PC-9 (cell line): ENCODE results near the gene OSBPL3. TPM values are rescaled to one million over a fixed set of nuclear protein-coding genes. Genes with fewer than 3 reads are reported as not detected.

Source experiments
- BruUV-seq: library from RNA; stranded (reverse); fragments of 400-500 nt; replicated peaks from 2 replicates; lab custom pipeline; 2021; lab: Mats Ljungman, UMichigan
- CTCF ChIA-PET: fragments of 300-600 bp; sonication (Branson Sonifier 250); formaldehyde crosslinking; loops from one replicate; lab custom pipeline; 2022; ENCODE audit warnings: antibody characterized with exemption; lab: Charles Lee
- POLR2A ChIA-PET: fragments of 300-600 bp; sonication (Branson Sonifier 250); formaldehyde crosslinking; loops from one replicate; lab custom pipeline; 2022; ENCODE audit warnings: antibody characterized with exemption; ENCODE audit not compliant: unreplicated experiment; lab: Charles Lee
- DNase-seq, 2 experiments: peaks; one replicate each; pipeline versions ENCODE4 v3.0.0 to v3.0.0-alpha.2; 2015 to 2022; ENCODE audit warnings: mixed read lengths in 1 of 2
- H2AFZ ChIP-seq: fragments of 200-600 bp; sonication (generic); 2 replicates; pipeline ENCODE4 v1.8.1; 2017; ENCODE audit warnings: antibody characterized with exemption
- H3F3A ChIP-seq: fragments of 200-600 bp; sonication (generic); 2 replicates; pipeline ENCODE4 v1.8.1; 2017; ENCODE audit warnings: antibody characterized with exemption, mild to moderate bottlenecking, low read depth; ENCODE audit not compliant: insufficient read depth
- H3K27ac ChIP-seq: fragments of 200-600 bp; sonication (generic); 2 replicates; pipeline ENCODE4 v1.6.1; 2016; ENCODE audit warnings: mixed run types
- H3K27me3 ChIP-seq: fragments of 200-600 bp; sonication (generic); 2 replicates; pipeline ENCODE4 v1.6.1; 2016; ENCODE audit warnings: low read depth, mixed run types; ENCODE audit not compliant: insufficient read depth
- H3K36me3 ChIP-seq: fragments of 200-600 bp; sonication (generic); 2 replicates; pipeline ENCODE4 v1.6.1; 2016; ENCODE audit warnings: low read depth, mixed run types
- H3K4me1 ChIP-seq: fragments of 200-600 bp; sonication (generic); replicated peaks from 2 replicates; pipeline ENCODE4 v1.6.1; 2016; ENCODE audit warnings: mixed run types; ENCODE audit not compliant: insufficient read depth
- H3K4me2 ChIP-seq: fragments of 200-600 bp; sonication (generic); 2 replicates; pipeline ENCODE4 v1.6.1; 2017; ENCODE audit warnings: mixed run types
- H3K4me3 ChIP-seq: fragments of 200-600 bp; sonication (generic); 2 replicates; pipeline ENCODE4 v1.6.1; 2016; ENCODE audit warnings: mixed run types
- H3K79me2 ChIP-seq: fragments of 200-600 bp; sonication (generic); 2 replicates; pipeline ENCODE4 v1.6.1; 2017; ENCODE audit warnings: low read depth, mixed run types
- H3K9me2 ChIP-seq: fragments of 200-600 bp; sonication (generic); 2 replicates; pipeline ENCODE4 v1.8.1; 2017; ENCODE audit warnings: mild to moderate bottlenecking; ENCODE audit not compliant: insufficient read depth
- H3K9me3 ChIP-seq: fragments of 200-600 bp; sonication (generic); 2 replicates; pipeline ENCODE4 v1.8.1; 2016; ENCODE audit warnings: low read depth; ENCODE audit not compliant: insufficient read depth
- H4K20me1 ChIP-seq: fragments of 200-600 bp; sonication (generic); 2 replicates; pipeline ENCODE4 v1.8.1; 2017; ENCODE audit not compliant: insufficient read depth
- EZH2 ChIP-seq: fragments of 200-600 bp; sonication (generic); IDR thresholded peaks from 2 replicates; pipeline ENCODE4 v1.8.0; 2017; ENCODE audit warnings: antibody characterized with exemption, low read depth
- intact Hi-C: fragments of 100-400 bp; cut with micrococcal nuclease; formaldehyde crosslinking; loops from one replicate; pipeline ENCODE4 v1.10.0; 2022; ENCODE audit not compliant: unreplicated experiment
- total RNA-seq: library from RNA; stranded (reverse); gene quantifications from 2 replicates; pipeline ENCODE4 v1.2.3, GENCODE V29; 2021
- TF ChIP-seq, protein P1 (sequence below): fragments of 200-600 bp; sonication (generic); conservative IDR thresholded peaks from 2 replicates; pipeline ENCODE4 v1.6.1; 2017; ENCODE audit warnings: mixed run types, antibody characterized with exemption, mild to moderate bottlenecking, moderate library complexity

The OSBPL3 gene
- total RNA-seq, 1 experiment from 2014 or later, result 87.6 TPM

DNA sequence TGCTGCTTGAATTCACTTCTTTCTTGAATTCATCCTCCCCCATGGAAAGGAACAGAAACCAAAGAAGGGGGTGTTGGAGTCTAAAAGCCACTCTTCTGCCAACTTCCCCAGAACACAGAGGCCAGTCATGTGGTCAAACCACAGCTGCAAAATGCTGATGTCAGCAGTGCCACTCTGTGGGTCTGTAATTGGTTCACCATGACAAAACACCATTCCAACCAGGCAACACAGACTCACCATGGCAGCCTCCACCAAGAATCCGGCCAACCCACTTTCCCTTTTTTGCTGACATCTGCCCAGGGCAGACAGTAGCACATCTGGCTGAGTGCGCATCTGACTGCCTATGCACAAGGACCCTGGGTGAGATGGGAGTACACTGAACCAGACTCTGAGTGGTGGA, 16.8 kb downstream of the OSBPL3 start:
- BruUV-seq, result no TSS peak
- no peaks in the 10 kb centered on the region; the same call in 1 of the 2 replicates for H3K9me3 ChIP-seq
- ChIA-PET CTCF (no interaction called here), POLR2A (no interaction called here)
- H3K27me3 ChIP-seq, result no peaks in the 10 kb centered on the region
- no peak overlapping the region for H3K27ac ChIP-seq
- H3F3A ChIP-seq, result peaks cover 32% of the 10 kb centered on the region
- no peak for DNase-seq
- no peak overlapping the region for H3K4me3 ChIP-seq
- peaks cover 94% of the 10 kb centered on the region for H3K79me2 ChIP-seq
- intact Hi-C loops, result no loop called here
- H4K20me1 ChIP-seq, result no peaks in the 10 kb centered on the region
- H3K4me1 ChIP-seq, result peaks cover 45% of the 10 kb centered on the region
- no peak overlapping the region for H3K4me2 ChIP-seq
- H3K36me3 ChIP-seq, result no peaks in the 10 kb centered on the region
- no peak overlapping the region for H2AFZ ChIP-seq
- H3K9me2 ChIP-seq, result no peaks in the 10 kb centered on the region
- TF ChIP-seq, protein P1, sequence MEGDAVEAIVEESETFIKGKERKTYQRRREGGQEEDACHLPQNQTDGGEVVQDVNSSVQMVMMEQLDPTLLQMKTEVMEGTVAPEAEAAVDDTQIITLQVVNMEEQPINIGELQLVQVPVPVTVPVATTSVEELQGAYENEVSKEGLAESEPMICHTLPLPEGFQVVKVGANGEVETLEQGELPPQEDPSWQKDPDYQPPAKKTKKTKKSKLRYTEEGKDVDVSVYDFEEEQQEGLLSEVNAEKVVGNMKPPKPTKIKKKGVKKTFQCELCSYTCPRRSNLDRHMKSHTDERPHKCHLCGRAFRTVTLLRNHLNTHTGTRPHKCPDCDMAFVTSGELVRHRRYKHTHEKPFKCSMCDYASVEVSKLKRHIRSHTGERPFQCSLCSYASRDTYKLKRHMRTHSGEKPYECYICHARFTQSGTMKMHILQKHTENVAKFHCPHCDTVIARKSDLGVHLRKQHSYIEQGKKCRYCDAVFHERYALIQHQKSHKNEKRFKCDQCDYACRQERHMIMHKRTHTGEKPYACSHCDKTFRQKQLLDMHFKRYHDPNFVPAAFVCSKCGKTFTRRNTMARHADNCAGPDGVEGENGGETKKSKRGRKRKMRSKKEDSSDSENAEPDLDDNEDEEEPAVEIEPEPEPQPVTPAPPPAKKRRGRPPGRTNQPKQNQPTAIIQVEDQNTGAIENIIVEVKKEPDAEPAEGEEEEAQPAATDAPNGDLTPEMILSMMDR, result no peak
- no peak for TF ChIP-seq EZH2

DNA sequence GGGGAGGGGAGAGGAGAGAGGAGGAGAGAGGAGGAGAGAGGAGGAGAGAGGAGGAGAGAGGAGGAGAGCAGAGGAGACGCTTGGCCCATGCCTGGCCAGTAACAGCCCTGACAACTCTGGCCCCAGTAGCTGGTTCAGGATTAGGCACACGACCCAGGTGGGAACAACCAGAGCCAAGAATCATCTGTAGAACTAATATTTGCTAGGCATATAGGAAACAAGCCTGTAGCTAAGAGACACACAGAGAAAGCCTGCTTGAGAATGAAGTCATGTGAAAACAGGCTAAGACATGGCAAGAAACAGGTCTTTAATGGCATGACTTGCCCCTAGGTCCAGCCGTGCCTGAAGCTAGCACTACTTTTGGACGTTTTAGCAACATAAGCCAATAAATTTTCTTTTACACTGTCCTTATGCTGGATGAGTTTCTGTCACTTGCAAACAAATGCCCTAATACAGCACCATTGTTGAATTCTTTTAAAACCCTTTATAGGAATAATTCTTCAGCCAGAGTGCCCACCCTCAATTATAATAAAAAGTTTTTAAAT, 17.5 kb downstream of the OSBPL3 start:
- no peak for TF ChIP-seq EZH2
- TF ChIP-seq, protein P1, result no peak
- no peaks in the 10 kb centered on the region for H3K9me2 ChIP-seq
- no peaks in the 10 kb centered on the region for H3K36me3 ChIP-seq
- intact Hi-C loops, result no loop called here
- ChIA-PET CTCF (no interaction called here), POLR2A (no interaction called here)
- H3K79me2 ChIP-seq, result peaks cover 94% of the 10 kb centered on the region
- DNase-seq, result no peak
- no peak overlapping the region for H3K4me3 ChIP-seq
- BruUV-seq, result no TSS peak
- H3K27me3 ChIP-seq, result no peaks in the 10 kb centered on the region
- H3K4me1 ChIP-seq, result peaks cover 38% of the 10 kb centered on the region
- no peak overlapping the region for H3K4me2 ChIP-seq
- H3K27ac ChIP-seq, result no peak overlapping the region
- H2AFZ ChIP-seq, result no peak overlapping the region
- H3K9me3 ChIP-seq, result no peaks in the 10 kb centered on the region; the same call in 1 of the 2 replicates
- peaks cover 28% of the 10 kb centered on the region for H3F3A ChIP-seq
- no peaks in the 10 kb centered on the region for H4K20me1 ChIP-seq

DNA sequence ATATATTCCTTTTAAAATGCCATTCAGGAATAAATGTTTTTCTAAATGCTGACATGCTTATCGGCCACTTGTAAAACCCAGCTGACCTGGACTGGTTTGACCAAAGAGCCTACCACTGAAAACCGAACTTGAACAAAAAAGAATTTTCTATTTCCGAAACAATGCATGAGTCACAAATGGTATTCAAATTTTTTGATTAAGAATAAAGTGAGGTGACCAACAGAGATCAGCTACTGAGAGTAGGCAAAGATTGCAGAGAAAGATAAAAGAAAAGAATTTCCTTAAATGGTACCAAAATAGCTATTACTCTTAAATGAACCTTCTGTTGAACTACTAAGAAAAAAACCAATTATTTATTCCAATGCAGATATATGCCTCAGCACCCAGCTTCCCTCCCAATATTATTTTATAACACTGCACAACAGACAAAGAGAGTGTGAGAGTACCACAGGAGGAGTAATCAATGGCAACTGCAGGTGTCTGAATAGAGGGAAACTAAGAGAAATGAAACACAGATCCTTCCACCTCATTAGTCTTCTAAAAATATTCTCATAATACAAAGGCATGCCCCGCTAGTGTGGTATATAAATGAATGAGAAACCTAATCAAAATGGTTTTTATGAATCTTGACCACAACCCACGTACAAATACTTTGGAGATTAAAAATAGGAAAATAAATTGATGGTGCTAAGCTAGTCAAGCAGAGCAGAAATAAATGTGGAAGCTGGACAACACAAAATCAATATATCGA, 20.1 kb downstream of the OSBPL3 start:
- intact Hi-C loops, result loop anchor here (2.0 kb wide), 1 partner anchor 13 kb away; no protein-coding TSS in a partner anchor
- no peaks in the 10 kb centered on the region for H3K27me3 ChIP-seq
- no peaks in the 10 kb centered on the region for H4K20me1 ChIP-seq
- no peak for DNase-seq
- H3K9me3 ChIP-seq, result no peaks in the 10 kb centered on the region; the same call in 1 of the 2 replicates
- ChIA-PET POLR2A (no interaction called here), CTCF (interaction anchor here (0.6 kb wide), 1 partner anchor 31 kb away, joined by 5 read pairs; no protein-coding TSS in a partner anchor)
- H3K27ac ChIP-seq, result no peak overlapping the region
- H3K79me2 ChIP-seq, result peaks cover 97% of the 10 kb centered on the region
- no peak overlapping the region for H3K4me3 ChIP-seq
- BruUV-seq, result no TSS peak
- H3F3A ChIP-seq, result 0 out of 2 replicates have a peak, but pooled peaks cover 12% of the 10 kb centered on the region
- no peak overlapping the region for H3K4me2 ChIP-seq
- no peaks in the 10 kb centered on the region for H3K9me2 ChIP-seq
- H3K4me1 ChIP-seq, result peaks cover 16% of the 10 kb centered on the region
- H2AFZ ChIP-seq, result no peak overlapping the region
- no peaks in the 10 kb centered on the region for H3K36me3 ChIP-seq
- TF ChIP-seq, protein P1, result no peak
- TF ChIP-seq EZH2, result no peak
